T1000 (cell line): ENCODE measurements around the gene CREBBP.

Experiments used
- DNase-seq: peaks from one replicate; lab custom pipeline; 2025; ENCODE audit warnings: mixed read lengths; lab: John Stamatoyannopoulos, UW

The CREBBP gene

GRCh38 chr16:3736116-3736515 is 144.4 kb downstream of the CREBBP start:
- no peak for DNase-seq

GRCh38 chr16:3735541-3735940 is 145.0 kb downstream of the CREBBP start:
- DNase-seq = no peak

- no peak for DNase-seq
Observed at GRCh38 chr16:3734758-3735221, 145.7 kb downstream of the CREBBP start.

GRCh38 chr16:3734084-3734757 is 146.3 kb downstream of the CREBBP start:
- DNase-seq = no peak

- DNase-seq = no peak
Observed at GRCh38 chr16:3732171-3732570, 148.3 kb downstream of the CREBBP start.

- no peak for DNase-seq
Observed at GRCh38 chr16:3731126-3731935, 149.2 kb downstream of the CREBBP start.

- no peak for DNase-seq
Observed at GRCh38 chr16:3730161-3731125, 150.1 kb downstream of the CREBBP start.

GRCh38 chr16:3729161-3730112 is 151.1 kb downstream of the CREBBP start:
- DNase-seq = no peak

GRCh38 chr16:3728424-3729160 is 151.9 kb downstream of the CREBBP start:
- no peak for DNase-seq

GRCh38 chr16:3727806-3728381 is 152.6 kb downstream of the CREBBP start:
- DNase-seq = no peak

- DNase-seq = no peak
Observed at GRCh38 chr16:3726021-3726687, 154.4 kb downstream of the CREBBP start.

- DNase-seq = no peak
Observed at GRCh38 chr16:3725276-3725675, 155.2 kb downstream of the CREBBP start.

GRCh38 chr16:3722508-3722907 is 158.0 kb downstream of the CREBBP start:
- DNase-seq = no peak

- no peak for DNase-seq
Observed at GRCh38 chr16:3720418-3720817, 160.1 kb downstream of the CREBBP start.

GRCh38 chr16:3718628-3719027 is 161.9 kb downstream of the CREBBP start:
- no peak for DNase-seq

GRCh38 chr16:3718019-3718391 is 162.5 kb downstream of the CREBBP start:
- no peak for DNase-seq

GRCh38 chr16:3717235-3718018 is 163.1 kb downstream of the CREBBP start, which contains the start of gene TRAP1:
Gene TRAP1 (minus strand): TSS chr16:3717524. CDS start chr16:3717508, 16 bp downstream.
- DNase-seq = peak; percentile 85

GRCh38 chr16:3716831-3717234 is 163.7 kb downstream of the CREBBP start:
- no peak for DNase-seq
